HG03066 (cell line): ENCODE data around the gene TNIP1.
A peak's percentile ranks its signal among the peaks of the same experiment; 100 is the strongest.

Experiments
- ATAC-seq: cut with Tn5 transposase; IDR thresholded peaks from one replicate; pipeline ENCODE4 v1.9.1; 2021; ENCODE audit warnings: low read depth; ENCODE audit not compliant: unreplicated experiment

The TNIP1 gene

GRCh38 chr5:151048526-151048925, 32.3 kb downstream of the TNIP1 start:
- ATAC-seq = no peak

GRCh38 chr5:151047814-151048425, 32.9 kb downstream of the TNIP1 start:
- peak; percentile 60 for ATAC-seq

GRCh38 chr5:151042453-151043093, 38.3 kb downstream of the TNIP1 start:
- no peak for ATAC-seq

GRCh38 chr5:151041577-151042268, 39.1 kb downstream of the TNIP1 start:
- ATAC-seq = no peak

- no peak for ATAC-seq
These were observed 40.6 kb downstream of the TNIP1 start for GRCh38 chr5:151040211-151040747.

- no peak for ATAC-seq
These were observed 41.2 kb downstream of the TNIP1 start for GRCh38 chr5:151039665-151040064.

GRCh38 chr5:151038801-151039238, 42.0 kb downstream of the TNIP1 start:
- ATAC-seq = no peak

- ATAC-seq = no peak
These were observed 42.5 kb downstream of the TNIP1 start for GRCh38 chr5:151038412-151038745.

- no peak for ATAC-seq
These were observed 43.0 kb downstream of the TNIP1 start for GRCh38 chr5:151037561-151038411.

GRCh38 chr5:151036556-151036955, 44.3 kb downstream of the TNIP1 start:
- ATAC-seq = no peak

- ATAC-seq = no peak
These were observed 46.1 kb downstream of the TNIP1 start for GRCh38 chr5:151034422-151035379.

- ATAC-seq = no peak
These were observed 47.5 kb downstream of the TNIP1 start for GRCh38 chr5:151033217-151033934.

- ATAC-seq = no peak
These were observed 49.3 kb downstream of the TNIP1 start for GRCh38 chr5:151031554-151031953.

- ATAC-seq = no peak
These were observed 50.5 kb downstream of the TNIP1 start for GRCh38 chr5:151030379-151030778.

GRCh38 chr5:151030056-151030336, 50.8 kb downstream of the TNIP1 start:
- ATAC-seq = no peak

- no peak for ATAC-seq
These were observed 51.4 kb downstream of the TNIP1 start for GRCh38 chr5:151029179-151030055.

- no peak for ATAC-seq
These were observed 52.1 kb downstream of the TNIP1 start for GRCh38 chr5:151028717-151029116.

GRCh38 chr5:151027961-151028479, 52.8 kb downstream of the TNIP1 start:
- ATAC-seq = no peak
